Stimulated activated CD8-positive, alpha-beta memory T cell treated with anti-CD3 and anti-CD28 coated beads, Interleukin-7, amount 100 ng/mL, for 24 hours (primary cell): ENCODE measurements around the gene KCMF1.
"Not testable (repeated sequence)": the region's sequence is repeated elsewhere in the genome, so short reads cannot be mapped to it uniquely, and the experiment has no call there.

Experiments
- DNase-seq: peaks from one replicate; pipeline ENCODE4 v3.0.0-alpha.2; 2020; ENCODE audit warnings: low read depth

Gene KCMF1

DNA sequence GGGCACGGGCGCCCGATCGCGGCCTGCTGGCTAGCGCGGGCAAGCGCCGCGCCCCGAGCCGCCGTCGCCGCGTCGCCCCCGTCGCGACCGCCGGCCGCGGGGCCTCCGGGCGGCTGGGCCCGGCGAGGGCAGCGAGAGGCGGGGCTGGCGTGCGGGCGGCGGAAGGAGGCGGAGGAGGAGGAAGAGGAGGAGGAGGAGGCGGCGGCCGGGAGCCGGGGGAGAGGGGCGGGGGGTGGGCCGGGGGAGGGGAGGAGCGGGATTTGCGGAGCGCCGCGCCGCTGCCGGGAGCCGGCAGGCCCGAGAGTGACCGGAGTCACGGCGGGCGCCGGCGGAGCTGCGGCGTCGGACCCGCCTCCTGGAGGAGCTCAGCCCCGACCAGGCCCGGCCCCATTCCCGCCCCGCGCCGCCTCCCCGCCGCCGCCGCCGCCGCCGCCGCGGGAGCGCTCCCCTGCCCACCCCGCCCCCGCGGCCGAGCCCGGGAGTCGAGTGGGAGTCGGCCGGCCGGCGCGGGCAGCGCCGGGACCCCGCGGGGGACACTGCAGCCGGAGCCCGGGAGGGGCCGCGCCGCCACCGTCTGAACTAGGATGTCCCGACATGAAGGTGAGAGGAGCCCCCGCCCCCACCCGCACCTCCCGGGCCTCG lies at the start of gene KCMF1:
KCMF1 (plus strand) TSS at position 294 of the 642 bp plus-strand sequence; CDS start at position 585, 291 bp downstream.
- peak; percentile 44 for DNase-seq

DNA sequence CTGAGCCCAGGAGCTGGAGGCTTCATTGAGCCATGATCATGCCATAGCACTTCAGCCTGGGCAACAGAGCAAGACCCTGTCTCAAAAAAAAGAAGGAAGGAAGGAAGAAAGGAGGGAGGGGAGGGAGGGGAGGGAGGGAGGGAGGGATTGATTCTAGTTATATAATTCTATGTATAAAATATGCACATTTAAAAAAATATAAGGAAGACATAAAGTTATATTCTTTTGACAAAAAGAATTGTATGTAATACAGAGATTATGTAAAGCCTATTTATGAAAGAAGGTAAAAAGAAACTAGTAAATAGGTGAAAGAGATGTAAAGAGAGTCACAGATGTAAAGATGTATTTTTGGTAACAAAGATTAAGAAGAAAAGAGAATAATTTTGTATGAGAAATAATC lies 48.0 kb upstream of the KCMF1 start:
- DNase-seq: no peak

DNA sequence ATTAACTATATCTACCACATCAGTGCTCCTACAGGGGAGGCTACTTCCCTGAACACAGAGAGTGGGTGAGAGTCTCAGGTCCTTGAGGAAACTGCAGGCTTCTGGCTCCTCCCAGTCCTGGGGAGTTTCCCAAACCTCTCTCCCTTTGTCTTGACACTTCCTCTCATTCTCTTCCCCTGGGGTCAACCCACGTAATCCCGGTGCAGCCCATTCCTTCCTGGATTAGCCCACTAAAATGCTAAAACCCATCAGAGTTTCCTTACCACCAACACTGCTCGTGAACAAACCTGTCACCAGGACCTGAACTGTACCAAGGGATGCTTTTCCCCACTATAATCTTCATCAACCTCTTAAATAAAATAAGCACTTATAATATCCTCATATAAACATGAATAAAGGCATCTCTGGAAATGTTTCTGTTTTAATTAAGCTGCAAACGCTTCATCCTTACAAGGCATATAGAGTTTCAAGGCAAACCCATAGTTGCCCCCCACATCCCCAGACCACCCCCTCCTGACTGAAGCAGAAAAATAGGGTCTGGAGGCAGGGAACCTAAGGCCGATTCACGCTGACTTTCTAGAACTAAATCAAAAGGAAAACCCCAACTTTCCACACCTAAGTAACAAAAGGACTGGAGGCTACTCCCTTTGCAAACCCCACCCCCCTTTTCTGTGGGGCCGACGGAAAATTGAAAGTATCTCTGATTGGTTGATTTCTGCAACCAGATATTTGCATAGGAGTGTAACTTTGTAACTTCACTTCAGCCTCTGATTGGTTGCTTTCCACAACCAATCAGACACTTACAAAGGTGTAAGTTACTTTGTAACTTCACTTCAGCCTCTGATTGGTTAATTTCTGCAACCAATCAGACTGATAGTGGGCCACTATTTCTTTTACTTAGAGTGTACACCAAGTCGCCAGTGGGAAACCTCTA lies 46.5 kb upstream of the KCMF1 start:
- DNase-seq: no peak

DNA sequence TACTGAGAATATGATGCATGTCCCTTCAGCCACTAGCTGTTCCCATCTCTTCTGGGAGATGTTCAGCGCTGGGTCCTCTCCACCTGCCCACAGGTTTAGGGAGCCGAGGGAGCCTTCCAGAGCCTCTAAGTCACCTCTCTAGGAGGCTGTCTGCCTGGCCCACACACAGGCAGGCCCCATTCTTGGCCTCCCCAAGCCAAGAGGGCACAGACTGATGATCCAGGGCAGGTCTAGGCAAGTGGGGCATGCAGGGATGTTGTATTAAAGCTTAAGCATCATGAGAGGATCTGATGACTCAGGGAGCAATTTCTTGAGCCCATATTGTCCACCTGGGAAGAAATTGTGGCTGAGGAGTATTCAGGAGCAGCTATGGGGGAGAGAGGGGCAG lies 45.6 kb upstream of the KCMF1 start:
- no peak for DNase-seq

DNA sequence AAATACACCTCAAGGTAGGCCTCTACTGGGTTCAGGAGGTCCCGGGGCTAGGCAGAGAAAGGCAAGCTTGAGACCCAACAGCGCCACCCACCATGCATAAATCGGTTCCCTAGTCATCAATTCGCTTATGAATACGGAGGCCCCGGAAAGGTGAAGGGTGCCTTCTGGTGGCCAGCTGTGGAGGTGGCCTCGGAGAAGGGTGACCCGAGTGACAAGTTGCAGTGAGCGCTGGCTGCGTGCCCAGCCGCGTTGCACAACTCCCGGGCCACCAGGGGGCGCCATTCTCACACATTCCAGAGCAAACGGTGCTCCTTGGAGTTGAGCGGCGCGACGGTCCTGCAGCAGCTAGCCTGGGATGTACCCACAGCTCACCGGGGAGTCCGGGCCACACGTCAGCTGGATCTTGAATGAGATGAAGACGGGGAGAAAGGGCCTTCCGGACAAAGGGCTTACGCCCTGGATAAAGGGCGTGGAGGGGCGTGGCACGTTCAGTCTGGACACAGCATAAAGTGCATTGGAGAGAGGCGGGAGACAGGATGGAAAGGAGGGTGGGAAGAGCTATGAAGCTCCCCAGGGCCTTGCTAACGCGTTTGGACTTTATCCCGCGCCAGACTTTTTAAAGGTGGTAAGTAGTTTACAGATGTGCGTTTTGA lies 45.1 kb upstream of the KCMF1 start:
- peak; percentile 97 for DNase-seq

DNA sequence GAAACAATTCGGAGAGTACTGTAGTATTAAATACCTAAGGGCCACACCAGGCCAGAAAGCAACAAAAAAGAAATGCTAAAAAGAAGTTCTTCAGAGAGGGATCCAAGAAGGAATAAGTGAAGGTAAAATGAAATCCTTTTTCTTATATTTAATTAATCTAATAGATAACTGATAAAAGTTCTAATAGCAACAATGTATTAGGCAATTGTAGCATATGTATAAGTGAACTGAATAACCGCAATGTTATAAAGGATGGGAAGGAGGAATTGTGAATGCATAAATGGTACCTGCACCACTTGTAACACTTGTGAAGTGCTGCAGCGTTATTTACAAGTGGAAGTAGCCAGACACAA lies 43.7 kb upstream of the KCMF1 start:
- no peak for DNase-seq

DNA sequence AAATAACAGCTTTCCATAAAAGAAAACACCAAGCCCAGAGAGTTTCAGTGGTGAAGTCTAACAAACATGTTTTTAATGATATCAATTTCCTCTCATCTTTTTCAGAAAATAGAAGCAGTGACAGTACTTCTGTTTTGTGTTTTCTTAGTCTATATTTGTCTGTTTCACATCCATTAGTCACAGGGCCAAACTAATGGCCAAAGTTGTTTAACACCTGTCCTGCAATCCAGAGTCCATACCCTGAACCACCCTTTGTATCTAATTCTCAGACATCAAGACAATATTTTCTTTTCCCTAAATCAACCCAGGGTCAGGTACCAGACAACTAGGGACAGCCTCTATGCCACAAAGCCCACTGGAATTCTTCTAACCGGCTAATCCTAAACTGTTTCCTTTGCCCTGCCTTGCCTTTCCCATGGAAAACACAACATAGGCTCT lies 39.6 kb upstream of the KCMF1 start:
- no peak for DNase-seq

DNA sequence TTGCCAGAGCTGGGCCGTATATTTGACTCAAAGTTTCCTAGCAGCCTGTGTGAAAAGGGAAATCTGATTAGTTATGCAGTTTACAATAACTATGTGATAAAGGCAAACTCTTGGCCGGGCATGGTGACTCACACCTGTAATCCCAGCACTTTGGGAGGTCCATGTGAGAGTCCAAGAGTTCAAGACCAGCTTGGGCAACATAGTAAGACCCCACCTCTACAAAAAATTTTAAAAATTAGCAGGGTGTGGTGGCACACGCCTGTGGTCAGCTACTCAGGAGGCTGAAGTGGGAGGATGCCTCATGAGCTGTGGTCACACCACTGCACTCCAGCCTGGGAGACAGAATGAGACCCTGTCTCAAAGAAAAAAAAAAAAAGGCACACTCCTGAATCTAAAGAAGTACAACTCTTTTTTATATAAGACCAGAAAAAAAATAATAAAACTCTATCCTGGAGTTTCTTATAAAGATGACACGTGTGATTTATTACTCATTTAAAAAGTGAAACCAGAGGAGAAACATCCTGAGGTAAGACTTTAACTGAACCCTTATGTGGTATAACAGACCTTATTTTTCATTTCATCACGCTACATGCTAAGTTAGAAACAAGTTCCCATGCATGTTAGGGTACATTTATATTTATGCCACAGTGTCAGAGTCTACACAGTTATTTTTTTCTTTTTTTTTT lies 32.6 kb upstream of the KCMF1 start:
- DNase-seq: no peak

DNA sequence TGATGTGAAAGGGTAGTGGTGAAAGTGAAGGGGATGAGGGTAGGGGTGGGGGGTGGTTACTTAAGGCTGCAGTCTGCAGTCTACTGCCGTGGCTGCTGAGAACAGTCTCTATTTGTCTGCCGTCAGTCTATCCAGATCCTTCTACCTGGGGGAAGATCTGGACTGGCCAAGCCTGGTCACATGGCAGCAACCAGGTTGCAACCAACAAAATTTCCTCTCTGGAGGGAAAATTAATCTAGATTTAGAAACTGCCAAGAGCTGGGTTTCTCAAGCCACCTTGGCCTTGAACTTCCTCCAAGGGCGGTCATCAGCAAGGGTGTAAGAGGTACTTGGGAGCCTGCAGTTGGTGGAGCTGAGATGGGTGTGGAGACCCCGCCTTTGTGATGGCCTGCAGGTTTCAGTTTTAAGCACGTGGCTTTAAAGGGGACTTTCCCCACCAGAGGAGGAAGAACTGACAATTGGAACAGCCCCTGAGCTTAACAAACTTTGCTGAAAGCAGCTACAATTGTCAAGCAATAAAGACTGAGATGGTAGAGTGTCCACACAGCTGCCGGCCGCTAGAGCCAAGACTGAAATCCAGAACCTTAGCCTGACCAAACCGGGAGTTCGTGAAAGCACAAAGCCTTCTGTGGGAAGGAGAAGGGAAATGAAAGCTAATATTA lies 31.4 kb upstream of the KCMF1 start:
- DNase-seq: peak; percentile 49

DNA sequence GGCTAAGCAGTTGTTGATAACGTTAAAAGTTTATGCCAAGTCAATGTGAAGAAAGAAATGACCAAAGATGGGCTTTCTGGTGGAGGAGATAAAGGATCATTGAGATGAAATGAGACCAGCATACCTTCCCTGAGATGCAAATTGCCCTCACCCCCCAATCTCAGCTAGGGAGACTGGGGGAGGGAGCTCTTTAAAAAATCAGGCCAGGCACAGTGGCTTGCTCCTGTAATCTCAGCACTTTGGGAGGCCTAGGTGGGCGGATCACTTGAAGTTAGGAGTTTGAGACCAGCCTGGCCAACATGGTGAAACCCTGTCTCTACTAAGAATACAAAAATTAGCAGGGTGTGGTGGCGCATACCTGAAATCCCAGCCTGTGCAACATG lies 30.9 kb upstream of the KCMF1 start:
- DNase-seq: no peak

DNA sequence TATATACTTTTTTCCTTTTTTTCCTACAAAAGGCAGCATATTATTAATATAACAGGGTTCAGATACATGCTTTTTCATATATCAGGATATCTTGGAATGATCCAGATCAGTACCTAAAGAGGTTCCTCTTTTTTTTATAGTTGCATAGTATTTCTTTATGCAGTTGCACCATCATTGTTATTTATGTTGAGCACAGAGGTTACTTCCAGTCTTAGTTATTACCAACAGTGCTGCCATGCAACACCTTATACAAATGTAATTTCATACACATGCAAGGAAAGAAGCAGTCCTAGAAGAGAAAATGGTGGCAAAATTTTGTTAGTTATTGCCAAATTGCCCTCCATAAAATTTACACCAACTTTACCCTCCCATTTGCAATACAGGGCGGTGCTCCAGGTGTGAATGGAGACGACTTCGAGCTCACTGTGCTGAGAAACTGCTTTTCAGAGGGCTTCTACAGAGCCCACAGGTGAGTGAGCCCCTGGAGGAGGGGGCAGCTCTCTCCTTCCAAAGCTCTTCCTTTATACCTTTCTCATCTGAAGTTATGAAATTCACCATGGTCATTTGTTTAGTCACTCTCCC lies 30.0 kb upstream of the KCMF1 start:
- DNase-seq: no peak

DNA sequence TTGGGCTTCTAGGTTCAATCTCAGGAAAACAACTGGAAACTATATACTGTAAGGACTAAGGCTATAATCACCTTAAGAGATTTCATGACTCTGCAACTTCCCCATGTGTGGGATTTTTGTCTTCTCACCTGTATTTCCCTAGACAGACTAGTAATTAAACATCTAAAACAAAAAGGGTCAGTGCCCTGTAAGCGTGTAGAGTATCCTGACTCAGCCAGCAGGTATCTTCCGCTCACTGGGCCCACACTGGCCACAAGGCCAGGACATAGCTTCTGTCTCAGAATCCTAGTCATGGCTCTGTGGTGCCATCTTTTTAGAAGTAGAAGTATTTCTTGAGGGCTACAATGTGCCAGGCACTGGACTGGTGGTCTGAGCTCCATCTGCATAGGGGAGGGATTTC lies 28.8 kb upstream of the KCMF1 start:
- no peak for DNase-seq

DNA sequence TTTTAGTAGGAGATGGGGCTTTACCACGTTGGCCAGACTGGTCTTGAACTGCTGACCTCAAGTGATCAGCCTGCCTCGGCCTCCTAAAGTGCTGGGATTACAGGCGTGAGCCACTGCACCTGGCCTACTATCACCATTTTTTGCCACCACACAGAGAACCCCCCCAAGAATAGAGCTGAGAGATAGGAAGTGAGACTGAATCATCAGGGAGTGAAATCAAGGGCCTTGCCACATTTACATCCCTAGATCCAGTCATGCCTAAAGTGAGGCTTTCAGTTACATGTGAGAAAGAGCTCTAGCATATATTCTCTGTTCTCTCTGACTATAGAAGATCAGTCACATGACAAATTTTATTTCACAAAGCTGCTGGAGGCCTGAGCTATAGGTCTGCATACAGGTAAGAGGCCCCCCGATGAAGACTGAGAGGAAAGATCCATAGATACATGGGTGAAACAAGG lies 28.0 kb upstream of the KCMF1 start:
- no peak for DNase-seq

DNA sequence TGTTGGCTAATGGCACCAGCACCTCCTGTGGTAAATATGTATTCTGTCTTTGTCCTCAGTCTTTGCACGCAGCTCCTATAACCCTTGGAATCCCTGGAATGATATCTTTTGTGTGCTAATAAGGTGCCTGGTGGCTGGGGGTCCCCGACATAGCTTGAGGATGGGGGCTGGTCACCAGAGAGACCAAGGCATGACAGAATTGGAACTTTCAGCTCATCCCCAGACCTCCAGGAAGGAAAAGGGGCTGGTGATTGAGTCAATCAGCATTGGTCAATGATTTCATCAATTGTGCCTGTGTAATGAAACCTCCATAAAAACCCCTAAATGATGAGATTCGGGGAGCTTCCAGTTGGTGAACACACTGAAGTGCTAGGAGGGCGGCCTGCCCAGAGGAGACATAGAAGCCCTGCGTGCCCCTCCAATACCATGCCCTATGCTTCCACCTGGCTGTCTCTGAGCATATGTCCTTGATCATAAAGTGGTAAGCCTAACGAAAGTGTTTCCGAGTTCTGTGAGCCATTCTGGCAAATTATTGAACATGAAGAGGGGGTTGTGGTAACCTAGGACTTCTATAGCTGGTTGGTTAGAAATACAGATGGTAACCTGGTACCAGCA lies 26.6 kb upstream of the KCMF1 start:
- no peak for DNase-seq

DNA sequence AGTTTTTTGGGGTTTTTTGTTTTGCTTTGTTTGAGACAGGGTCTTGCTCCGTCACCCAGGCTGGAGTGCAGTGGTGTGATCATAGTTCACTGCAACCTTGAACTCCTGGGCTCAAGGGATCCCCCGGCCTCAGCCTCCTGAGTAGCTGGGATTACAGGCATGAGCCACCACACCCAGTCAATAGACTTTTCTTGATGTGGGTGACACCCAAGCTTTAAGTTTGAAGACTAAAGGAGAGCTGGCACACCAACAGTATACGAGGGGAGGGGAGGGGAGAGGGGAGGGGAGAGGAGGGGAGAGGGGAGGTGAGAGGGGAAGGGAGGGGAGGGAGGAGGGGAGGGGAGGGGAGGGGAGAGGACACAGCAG lies 25.1 kb upstream of the KCMF1 start:
- DNase-seq: not testable (repeated sequence)

DNA sequence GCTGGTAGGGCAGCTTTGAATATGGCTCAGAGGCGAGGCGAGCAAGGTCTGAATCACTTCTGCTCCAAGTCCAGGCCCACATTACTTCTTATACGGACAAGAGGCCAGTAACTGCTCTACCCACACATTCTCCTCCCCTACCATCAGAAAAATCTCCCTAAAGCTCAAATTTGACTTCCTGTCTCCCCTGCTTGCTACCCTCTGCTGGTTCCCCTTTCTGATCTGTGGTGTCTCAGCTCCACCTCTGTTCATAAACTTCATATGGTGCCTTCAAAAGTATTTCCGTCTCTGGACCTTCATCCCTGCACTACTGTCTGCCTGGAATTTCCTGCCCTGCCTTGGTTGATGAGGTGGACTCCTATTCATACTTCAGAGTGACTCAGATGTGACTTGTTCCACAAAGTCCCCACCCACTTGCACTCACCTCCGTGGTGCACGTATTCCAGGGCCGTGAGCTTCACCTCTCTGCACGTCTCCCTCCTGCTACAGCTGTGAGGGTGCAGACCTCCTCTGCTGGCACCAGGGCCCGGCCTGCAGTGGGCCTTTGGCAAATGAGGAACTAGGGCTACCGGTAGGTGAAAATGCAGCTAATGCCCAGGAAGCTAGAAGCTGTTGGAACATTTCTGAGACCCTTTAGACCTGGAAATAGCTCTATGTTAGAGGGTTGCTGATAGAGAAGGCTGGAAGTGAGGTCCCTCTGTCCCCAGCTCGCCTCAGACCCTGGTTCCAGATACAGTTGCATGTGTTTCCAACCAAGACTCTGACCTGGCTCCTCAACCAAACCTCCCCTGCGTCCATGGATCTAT lies 24.6 kb upstream of the KCMF1 start:
- peak; percentile 38 for DNase-seq

DNA sequence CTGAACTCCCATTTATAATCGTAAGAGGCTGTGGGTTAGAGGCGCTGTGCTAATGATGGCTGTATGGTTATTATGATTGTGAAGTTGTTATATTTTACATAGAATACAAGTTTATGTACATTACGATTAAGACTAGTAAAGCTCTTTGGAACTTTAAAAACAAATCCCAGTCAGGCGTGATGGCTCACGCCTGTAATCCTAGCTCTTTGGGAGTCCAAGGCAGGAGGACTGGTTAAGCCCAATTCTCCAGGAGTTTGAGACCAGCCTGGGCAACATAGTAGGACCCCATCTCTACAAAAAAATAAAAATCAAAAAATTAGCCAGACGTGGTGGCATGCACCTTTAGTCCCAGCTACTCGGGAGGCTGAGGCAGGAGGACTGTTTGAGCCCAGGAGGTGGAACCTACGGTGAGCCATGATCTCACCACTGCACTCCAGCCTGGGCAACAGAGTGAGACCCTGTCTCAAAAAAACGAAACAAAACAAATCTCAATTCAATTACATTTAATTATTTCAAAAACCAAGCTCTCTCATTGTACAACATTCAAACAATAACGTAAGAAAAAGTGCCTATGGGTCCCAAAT lies 23.9 kb upstream of the KCMF1 start:
- DNase-seq: no peak

DNA sequence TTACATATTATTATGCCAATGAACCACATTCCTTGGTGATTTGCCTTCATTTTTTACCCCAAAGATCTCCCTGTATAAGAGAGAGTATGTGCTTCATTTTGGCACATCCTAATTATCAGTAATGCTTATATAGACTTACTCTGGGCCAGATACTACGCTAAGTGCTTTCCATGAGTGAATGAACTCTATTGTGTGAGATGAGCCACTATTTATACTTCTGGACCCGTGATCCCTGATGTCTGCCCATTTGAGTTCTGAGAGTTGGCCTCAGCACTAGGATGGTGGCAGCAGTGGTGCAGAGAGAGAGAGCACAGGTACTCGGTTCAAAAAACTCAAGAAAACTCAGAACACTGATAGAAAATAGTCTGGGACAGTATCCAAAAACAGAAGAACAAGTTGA lies 17.4 kb upstream of the KCMF1 start:
- no peak for DNase-seq

DNA sequence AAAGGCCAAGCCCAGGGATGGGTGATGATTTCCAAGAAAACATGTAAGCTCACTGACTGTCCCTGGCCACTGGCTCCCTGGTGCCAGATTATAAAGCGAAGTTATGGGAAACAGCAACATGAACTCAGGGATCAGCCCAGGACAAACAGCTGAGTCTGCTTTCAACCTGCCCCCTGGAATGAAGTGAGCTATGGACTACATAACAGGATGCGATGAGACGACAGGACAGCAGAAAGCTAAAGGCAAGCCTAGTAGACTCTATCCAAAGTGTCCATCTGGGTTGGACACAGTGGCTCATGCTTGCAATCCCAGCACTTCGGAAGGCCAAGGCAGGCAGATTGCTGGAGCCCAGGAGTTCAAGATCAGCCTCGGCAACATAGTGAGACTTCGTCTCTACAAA lies 16.6 kb upstream of the KCMF1 start:
- no peak for DNase-seq
